Ishikawa (cell line): ENCODE measurements around the gene STAP2.

Experiments used
- CEBPB ChIP-seq: IDR thresholded peaks from 2 replicates; pipeline ENCODE4 v1.6.1; 2012
- CREB1 ChIP-seq: IDR thresholded peaks from 2 replicates; pipeline ENCODE4 v1.6.1; 2012; ENCODE audit warnings: low read depth
- EGR1 ChIP-seq: IDR thresholded peaks from 2 replicates; pipeline ENCODE4 v1.6.1; 2012
- EP300 ChIP-seq: IDR thresholded peaks from 2 replicates; pipeline ENCODE4 v1.6.1; 2012; ENCODE audit warnings: borderline replicate concordance
- MAX ChIP-seq: IDR thresholded peaks from 2 replicates; pipeline ENCODE4 v1.6.1; 2012
- NFIC ChIP-seq: IDR thresholded peaks from 2 replicates; pipeline ENCODE4 v1.6.1; 2012
- RAD21 ChIP-seq: IDR thresholded peaks from 2 replicates; pipeline ENCODE4 v1.6.1; 2012; ENCODE audit warnings: low read depth
- REST ChIP-seq: IDR thresholded peaks from 2 replicates; pipeline ENCODE4 v1.6.1; 2012; ENCODE audit warnings: low read depth, mild to moderate bottlenecking
- TAF1 ChIP-seq: IDR thresholded peaks from 2 replicates; pipeline ENCODE4 v1.6.1; 2012; ENCODE audit warnings: low read depth, mild to moderate bottlenecking
- TCF12 ChIP-seq: IDR thresholded peaks from 2 replicates; pipeline ENCODE4 v1.6.1; 2012; ENCODE audit warnings: low read depth
- TEAD4 ChIP-seq: IDR thresholded peaks from 2 replicates; pipeline ENCODE4 v1.6.1; 2012
- USF1 ChIP-seq: IDR thresholded peaks from 2 replicates; pipeline ENCODE4 v1.6.1; 2012
- YY1 ChIP-seq: IDR thresholded peaks from 2 replicates; pipeline ENCODE4 v1.6.1; 2012; ENCODE audit warnings: low read depth
- ZBTB7A ChIP-seq: IDR thresholded peaks from 2 replicates; pipeline ENCODE4 v1.6.1; 2012; ENCODE audit warnings: low read depth

- TF ChIP-seq TCF12, result no peak
- TF ChIP-seq CEBPB, result no peak
- no peak for TF ChIP-seq USF1
- no peak for TF ChIP-seq EP300
- no peak for TF ChIP-seq MAX
- TF ChIP-seq EGR1, result no peak
- no peak for TF ChIP-seq YY1
- no peak for TF ChIP-seq RAD21
- TF ChIP-seq TEAD4, result no peak
- no peak for TF ChIP-seq REST
- no peak for TF ChIP-seq NFIC
- TF ChIP-seq TAF1, result no peak
- no peak for TF ChIP-seq CREB1
- no peak for TF ChIP-seq ZBTB7A
Measured at GRCh38 chr19:4288091-4288777, 50.4 kb downstream of the STAP2 start.
